A549 treated with ZK216348 at 1 μM for 4 hours (cell line): Measurements from ENCODE around the gene HAUS6. TPM values are rescaled to one million over a fixed set of nuclear protein-coding genes. Genes with fewer than 3 reads are reported as not detected.

ENCODE experiments used
- total RNA-seq: library from RNA; stranded (reverse); fragments of 200-300 nt; extraction: Qiagen RNA extraction; gene quantifications from 5 replicates; pipeline ENCODE4 v1.2.3, GENCODE V29; 2022; ENCODE audit warnings: low read depth

HAUS6 gene, protein sequence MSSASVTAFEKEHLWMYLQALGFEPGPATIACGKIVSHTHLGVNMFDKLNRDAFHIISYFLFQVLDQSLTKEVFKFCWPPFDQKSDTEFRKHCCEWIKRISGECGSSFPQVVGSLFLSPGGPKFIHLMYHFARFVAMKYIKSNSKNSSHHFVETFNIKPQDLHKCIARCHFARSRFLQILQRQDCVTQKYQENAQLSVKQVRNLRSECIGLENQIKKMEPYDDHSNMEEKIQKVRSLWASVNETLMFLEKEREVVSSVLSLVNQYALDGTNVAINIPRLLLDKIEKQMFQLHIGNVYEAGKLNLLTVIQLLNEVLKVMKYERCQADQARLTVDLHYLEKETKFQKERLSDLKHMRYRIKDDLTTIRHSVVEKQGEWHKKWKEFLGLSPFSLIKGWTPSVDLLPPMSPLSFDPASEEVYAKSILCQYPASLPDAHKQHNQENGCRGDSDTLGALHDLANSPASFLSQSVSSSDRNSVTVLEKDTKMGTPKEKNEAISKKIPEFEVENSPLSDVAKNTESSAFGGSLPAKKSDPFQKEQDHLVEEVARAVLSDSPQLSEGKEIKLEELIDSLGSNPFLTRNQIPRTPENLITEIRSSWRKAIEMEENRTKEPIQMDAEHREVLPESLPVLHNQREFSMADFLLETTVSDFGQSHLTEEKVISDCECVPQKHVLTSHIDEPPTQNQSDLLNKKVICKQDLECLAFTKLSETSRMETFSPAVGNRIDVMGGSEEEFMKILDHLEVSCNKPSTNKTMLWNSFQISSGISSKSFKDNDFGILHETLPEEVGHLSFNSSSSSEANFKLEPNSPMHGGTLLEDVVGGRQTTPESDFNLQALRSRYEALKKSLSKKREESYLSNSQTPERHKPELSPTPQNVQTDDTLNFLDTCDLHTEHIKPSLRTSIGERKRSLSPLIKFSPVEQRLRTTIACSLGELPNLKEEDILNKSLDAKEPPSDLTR
- total RNA-seq, result 19.9 to 38.1 TPM (median 23.1 TPM) in 5 replicates

DNA sequence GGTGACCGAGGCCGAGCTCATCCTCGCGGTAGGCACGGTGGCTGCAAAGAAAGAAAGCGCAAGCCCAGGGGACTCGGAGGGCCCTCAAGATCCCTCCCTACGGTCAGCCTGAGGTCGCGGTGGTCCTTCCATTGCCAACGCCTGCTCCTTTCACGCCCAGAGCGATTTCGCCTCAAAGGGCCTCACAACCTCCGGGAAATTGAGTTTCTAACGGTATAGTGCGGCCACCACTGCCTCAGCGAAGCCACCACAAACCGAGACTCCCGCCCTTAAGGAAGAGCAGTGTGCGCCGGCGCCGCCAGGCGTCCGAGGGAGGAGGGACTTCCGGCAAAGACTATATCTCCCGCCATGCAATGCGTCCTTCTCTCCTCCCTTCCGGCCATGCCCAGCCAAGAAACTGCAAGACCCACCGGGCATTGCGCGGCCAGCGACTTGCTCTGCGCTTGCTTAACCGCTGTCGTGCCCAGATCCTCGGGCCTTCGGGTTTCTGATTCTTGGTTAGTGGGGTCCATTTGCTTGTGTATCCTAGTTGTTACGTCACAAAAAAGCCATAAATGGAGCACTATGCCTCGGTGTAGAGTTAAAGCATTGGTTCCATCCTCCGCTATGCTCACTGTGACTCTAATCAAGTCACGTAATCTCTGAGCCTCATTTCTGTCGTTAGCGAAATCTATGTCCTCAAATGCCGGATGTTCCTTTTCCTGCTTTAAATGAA is at the start of gene HAUS6:
TSS of gene HAUS6 (minus strand) at position 274 of the 715 bp plus-strand sequence. CDS start at position 21, 253 bp downstream.

DNA sequence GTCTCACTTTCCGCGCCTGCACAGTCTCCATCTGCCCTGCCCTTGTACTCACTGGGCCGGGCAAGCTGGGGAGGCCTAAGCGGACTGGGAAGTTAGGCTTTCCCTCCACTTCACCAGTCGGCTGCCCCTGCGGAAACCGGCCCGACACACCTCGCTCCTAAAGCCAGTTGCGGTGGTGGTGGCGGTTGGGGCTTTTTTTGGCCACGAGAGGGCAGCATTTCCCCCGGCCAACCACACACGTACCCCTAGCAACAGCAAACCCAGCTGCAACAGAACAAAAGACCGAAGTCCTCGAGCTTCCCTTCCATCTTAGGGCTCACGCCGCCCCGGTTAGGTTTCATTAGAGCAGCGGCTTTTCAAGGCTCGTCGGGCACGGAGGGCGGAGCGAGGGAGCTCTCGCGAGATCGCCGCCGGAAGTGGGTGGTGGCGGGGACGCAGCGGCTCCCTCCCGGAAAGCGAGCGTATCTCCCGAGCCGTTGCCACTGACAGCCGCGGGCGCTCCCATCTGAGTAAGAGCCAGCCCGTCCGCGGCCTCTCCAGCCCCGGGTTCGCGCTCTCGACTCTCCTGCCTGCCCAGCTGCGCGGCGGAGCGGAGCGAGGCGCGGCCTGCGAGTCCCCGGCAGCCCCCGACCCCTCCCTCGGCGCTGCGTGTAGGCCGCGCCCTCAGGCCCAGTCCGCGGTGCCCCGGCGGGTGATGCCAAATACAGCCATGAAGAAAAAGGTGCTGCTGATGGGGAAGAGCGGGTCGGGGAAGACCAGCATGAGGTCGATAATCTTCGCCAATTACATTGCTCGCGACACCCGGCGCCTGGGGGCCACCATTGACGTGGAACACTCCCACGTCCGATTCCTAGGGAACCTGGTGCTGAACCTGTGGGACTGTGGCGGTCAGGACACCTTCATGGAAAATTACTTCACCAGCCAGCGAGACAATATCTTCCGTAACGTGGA is 53.5 kb downstream of the HAUS6 start, which contains the start of gene RRAGA:
TSS of gene RRAGA (plus strand) at position 462 of the 951 bp plus-strand sequence. CDS start at position 695, 233 bp downstream.

DNA sequence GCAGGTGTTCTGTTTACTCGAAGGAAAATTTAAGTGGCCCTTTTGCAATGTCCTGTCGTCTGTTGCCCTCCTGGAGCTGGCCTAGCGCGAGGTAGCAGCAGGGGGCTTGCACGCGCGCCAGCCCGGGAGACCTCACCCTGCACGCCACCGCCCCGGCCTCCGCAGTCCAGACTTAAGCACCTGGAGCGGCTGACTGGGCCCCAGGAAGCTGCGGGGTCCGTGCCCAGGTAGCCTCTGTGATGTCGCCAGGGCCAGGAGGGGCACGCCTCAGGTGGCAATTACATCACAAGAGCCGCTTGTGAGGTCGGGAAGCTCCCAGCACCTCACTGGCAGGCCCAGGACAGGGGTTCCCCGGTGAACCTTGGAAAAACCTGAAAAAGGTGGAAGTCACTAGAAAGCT is 69.7 kb downstream of the HAUS6 start, which contains the start of gene SAXO1:
TSS of gene SAXO1 (minus strand) at position 195 of the 400 bp plus-strand sequence. CDS start 301 bp downstream, outside the sequence.

Other genes with a start within 250 kb of the HAUS6 start
- gene SAXO1, start 69.7 kb downstream of the HAUS6 start, total RNA-seq, result not detected in 5 replicates
- 103 to 138 TPM (median 128 TPM) in 5 replicates for gene RRAGA, start 53.5 kb downstream of the HAUS6 start, total RNA-seq
- gene PLIN2, start 24.6 kb upstream of the HAUS6 start, total RNA-seq, result 45.4 to 57.8 TPM (median 49.1 TPM) in 5 replicates
- 12.6 to 19.1 TPM (median 17.7 TPM) in 5 replicates for gene DENND4C, start 127.8 kb upstream of the HAUS6 start, total RNA-seq